LNCAP (cell line): Measurements from ENCODE around the gene DTNBP1.

Source experiments
- TF ChIP-seq, protein P1 (sequence below): fragments of 450-650 bp; IDR thresholded peaks from 2 replicates; pipeline ENCODE4 v1.5.1; 2017; ENCODE audit warnings: mild to moderate bottlenecking

DTNBP1 gene

DNA sequence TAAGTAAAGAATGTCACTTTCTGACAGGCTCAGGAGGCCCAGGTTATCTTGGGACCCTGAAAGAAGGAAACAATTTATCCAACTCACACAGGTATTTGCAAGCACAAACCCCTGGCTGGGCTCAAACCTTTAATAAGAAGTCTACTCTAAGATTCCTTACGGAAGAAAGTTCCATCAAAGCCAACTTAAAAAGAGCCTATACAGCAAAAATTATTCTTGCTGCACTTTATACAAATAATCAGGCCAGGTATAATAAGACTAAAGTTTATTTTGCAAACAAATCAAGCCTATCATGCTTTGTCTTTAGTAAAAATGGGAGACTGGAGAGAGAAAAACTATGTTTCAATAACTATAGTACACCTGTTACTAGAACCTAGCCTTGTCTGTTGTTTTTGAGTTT lies 102.1 kb downstream of the DTNBP1 start:
- TF ChIP-seq, protein P1, sequence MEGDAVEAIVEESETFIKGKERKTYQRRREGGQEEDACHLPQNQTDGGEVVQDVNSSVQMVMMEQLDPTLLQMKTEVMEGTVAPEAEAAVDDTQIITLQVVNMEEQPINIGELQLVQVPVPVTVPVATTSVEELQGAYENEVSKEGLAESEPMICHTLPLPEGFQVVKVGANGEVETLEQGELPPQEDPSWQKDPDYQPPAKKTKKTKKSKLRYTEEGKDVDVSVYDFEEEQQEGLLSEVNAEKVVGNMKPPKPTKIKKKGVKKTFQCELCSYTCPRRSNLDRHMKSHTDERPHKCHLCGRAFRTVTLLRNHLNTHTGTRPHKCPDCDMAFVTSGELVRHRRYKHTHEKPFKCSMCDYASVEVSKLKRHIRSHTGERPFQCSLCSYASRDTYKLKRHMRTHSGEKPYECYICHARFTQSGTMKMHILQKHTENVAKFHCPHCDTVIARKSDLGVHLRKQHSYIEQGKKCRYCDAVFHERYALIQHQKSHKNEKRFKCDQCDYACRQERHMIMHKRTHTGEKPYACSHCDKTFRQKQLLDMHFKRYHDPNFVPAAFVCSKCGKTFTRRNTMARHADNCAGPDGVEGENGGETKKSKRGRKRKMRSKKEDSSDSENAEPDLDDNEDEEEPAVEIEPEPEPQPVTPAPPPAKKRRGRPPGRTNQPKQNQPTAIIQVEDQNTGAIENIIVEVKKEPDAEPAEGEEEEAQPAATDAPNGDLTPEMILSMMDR: no peak

- TF ChIP-seq, protein P1: no peak
These were observed 105.7 kb downstream of the DTNBP1 start for GRCh38 chr6:15557174-15557573.

DNA sequence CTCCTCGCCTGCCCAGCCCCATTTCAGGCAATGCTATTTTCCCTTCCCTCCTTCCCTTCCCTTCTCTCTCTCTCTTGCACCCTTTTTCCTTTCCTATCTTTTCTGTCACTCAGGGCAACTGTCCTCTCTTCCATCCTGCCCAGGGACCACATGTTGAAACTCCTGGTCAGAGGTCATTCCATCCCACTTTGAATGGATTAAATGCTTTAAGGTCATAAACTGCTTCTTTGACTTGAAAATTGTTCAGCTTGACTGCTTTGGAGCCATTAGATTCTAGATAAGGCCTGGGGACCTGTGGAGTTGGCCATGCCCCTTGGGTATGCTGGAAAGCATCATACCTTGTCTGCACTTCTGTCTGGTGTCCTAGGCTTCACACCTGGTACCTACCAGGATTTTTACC lies 106.1 kb downstream of the DTNBP1 start:
- TF ChIP-seq, protein P1: no peak

DNA sequence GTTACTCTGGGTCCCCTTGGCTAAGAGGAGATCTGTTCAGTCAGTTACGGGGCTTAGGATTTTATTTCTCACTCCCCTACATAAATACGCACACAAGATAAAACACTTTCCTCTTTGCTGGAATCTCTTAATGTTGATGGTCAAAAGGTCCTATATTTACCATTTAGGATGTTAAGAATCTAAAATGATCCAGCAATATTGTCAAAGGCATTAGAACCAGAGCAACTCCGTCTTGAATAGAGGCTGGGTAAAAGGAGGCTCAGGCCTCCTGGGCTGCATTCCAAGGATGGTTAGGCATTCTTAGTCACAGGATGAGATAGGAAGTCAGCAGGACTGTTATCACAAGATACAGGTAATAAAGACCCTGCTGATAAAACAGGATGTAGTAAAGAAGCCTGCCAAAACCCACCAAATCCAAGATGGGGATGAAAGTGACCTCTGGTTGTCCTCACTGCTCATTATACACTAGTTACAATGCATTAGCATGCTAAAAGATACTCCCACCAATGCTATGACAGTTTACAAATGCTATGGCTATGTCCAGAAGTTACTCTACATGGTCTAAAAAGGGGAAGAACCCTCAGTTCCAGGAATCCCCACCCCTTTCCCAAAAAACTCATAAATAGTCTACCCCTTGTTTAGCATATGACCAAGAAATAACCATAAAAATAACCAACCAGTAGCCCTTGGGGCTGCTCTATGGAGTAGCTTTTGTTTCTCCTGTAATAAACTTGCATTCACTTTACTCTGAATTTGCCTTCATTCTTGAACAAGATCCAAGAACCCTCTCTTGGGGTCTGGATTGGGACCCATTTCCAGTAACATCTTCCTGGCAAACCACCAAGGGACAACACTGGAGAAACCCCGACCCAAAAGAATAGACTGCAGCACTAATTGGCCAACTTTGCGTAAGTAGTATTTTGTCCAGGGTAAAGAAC lies 107.5 kb downstream of the DTNBP1 start:
- TF ChIP-seq, protein P1: no peak

DNA sequence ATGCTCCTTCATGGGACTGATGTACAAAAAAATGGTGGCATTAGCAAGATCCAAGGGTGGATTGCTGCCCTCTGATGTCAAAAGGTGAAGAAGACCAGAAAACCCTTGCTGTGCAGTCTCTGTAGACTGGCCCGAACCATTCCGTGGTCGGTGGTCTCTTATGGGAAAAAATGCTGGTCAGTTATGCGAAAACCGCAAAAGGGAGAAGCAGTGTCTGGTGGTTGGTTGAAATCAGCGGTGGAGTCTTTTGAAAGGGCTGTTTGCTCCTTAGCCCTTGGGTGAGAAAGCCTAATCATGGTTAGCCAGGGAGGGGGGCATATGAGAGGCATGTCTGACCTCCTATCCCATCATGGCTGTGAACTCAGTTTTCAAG lies 108.1 kb downstream of the DTNBP1 start:
- TF ChIP-seq, protein P1: no peak

DNA sequence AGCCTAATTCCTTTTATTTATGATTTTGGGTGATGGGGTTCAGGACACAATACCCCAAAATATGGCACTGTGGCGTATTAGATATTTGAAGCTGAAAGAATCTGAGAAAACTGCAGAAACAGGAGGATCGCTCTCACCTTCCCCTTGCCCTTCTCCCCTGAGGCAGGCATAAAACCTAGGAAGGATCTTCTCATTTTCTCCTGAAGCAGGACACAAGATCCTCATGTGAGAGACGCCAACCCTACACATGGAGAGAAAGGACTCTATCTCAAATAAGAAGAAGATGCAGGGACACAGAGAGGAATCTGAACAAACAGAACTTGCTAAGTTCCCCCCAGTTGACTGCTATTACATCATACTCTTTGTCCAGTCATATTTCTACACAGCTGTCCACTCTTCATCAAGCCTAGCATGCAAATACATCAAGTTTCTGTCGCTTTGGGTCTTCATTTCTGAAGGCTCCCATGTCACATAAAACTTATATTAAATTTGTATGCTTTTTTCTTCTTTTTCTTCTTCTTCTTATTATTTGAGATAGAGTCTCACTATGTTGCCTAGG lies 109.0 kb downstream of the DTNBP1 start:
- TF ChIP-seq, protein P1: no peak

GRCh38 chr6:15553031-15553430 lies 109.8 kb downstream of the DTNBP1 start:
- TF ChIP-seq, protein P1: no peak
